H54 (cell line): Measurements from ENCODE around the gene RBM15.
A peak's percentile ranks its signal among the peaks of the same experiment; 100 is the strongest.

Source experiments
- DNase-seq: peaks from one replicate; pipeline ENCODE4 v3.0.0; 2011; ENCODE audit warnings: low spot score, mixed read lengths; ENCODE audit not compliant: insufficient read length
- FAIRE-seq: peaks from 3 replicates; lab custom pipeline; 2011; peaks lifted over from hg19 to GRCh38; lab: Jason Lieb, UNC
- POLR2A ChIP-seq: IDR thresholded peaks from 2 replicates; pipeline ENCODE4 v1.6.1; 2011; ENCODE audit warnings: low read depth, mild to moderate bottlenecking, low read length

RBM15 gene

GRCh38 chr1:110335265-110335664, 3.9 kb upstream of the RBM15 start:
- DNase-seq (no peak), FAIRE-seq (no peak)
- TF ChIP-seq POLR2A = no peak

- no peak for FAIRE-seq
These were observed 2.7 kb upstream of the RBM15 start for GRCh38 chr1:110336300-110337039.

GRCh38 chr1:110337704-110338308, 1.4 kb upstream of the RBM15 start:
- DNase-seq = peak; percentile 22
- FAIRE-seq = no peak
- 0 out of 2 replicates have a peak, but pooled peaks have one; percentile 21 for TF ChIP-seq POLR2A

More at GRCh38 chr1:110336300-110337039, 2.7 kb upstream of the RBM15 start:
- no peak for DNase-seq
- TF ChIP-seq POLR2A = no peak

GRCh38 chr1:110338309-110338885, 780 bp upstream of the RBM15 start:
- peak; percentile 62 for TF ChIP-seq POLR2A
- FAIRE-seq (no peak), DNase-seq (peak; percentile 75)

GRCh38 chr1:110339407-110340206, 430 bp downstream of the RBM15 start:
- DNase-seq (peak; percentile 17), FAIRE-seq (no peak)
- peak; percentile 76 for TF ChIP-seq POLR2A

- TF ChIP-seq POLR2A = no peak
- DNase-seq (no peak), FAIRE-seq (no peak)
These were observed 961 bp downstream of the RBM15 start for GRCh38 chr1:110340207-110340468.

- DNase-seq (no peak), FAIRE-seq (no peak)
- no peak for TF ChIP-seq POLR2A
These were observed 2.1 kb downstream of the RBM15 start for GRCh38 chr1:110341146-110341871.

- FAIRE-seq (no peak), DNase-seq (no peak)
These were observed 2.7 kb downstream of the RBM15 start for GRCh38 chr1:110341872-110342331.

GRCh38 chr1:110343249-110343648, 4.1 kb downstream of the RBM15 start:
- no peak for DNase-seq
- no peak for FAIRE-seq
- TF ChIP-seq POLR2A = no peak

More at GRCh38 chr1:110341872-110342331, 2.7 kb downstream of the RBM15 start:
- no peak for TF ChIP-seq POLR2A

GRCh38 chr1:110344152-110344551, 5.0 kb downstream of the RBM15 start:
- no peak for TF ChIP-seq POLR2A
- FAIRE-seq (no peak), DNase-seq (no peak)

GRCh38 chr1:110345480-110345879, 6.3 kb downstream of the RBM15 start:
- no peak for TF ChIP-seq POLR2A
- DNase-seq (no peak), FAIRE-seq (no peak)

GRCh38 chr1:110346690-110347089, 7.5 kb downstream of the RBM15 start:
- DNase-seq = no peak
- no peak for FAIRE-seq
- TF ChIP-seq POLR2A = no peak
